ENCODE results near the gene KAT6B. TPM values are rescaled to one million over a fixed set of nuclear protein-coding genes. Genes with fewer than 3 reads are reported as not detected.

The KAT6B gene
- total and polyA plus RNA-seq, 10 of the 15 experiments (the other 5 are each of a cell fraction or from before 2014, with no cell fraction given), result 2.7 to 22.6 (median 15.7) TPM

GRCh38 chr10:75067272-75067671 is 240.9 kb downstream of the KAT6B start:
- ChIA-PET CTCF (interaction anchor here (1.3 kb wide), 1 partner anchor 31 kb away, joined by 5 read pairs; no protein-coding TSS in a partner anchor), RAD21 (ENCODE audit: unreplicated experiment) (interaction anchor here (0.6 kb wide), 1 partner anchor 170 kb away, joined by 3 read pairs; no protein-coding TSS in a partner anchor), POLR2A (no interaction called here), SMC1A (ENCODE audit: uncharacterized antibody, unreplicated experiment) (no interaction called here)
- no peaks in the 10 kb centered on the region for H3K9me3 ChIP-seq (replicated peaks; ENCODE audit: control insufficient read depth, insufficient read depth, low read length)
- TF ChIP-seq ZBTB11 (CRISPR knock-in tag; IDR thresholded peaks at IDR 0.05) (no peak), LARP7 (IDR thresholded peaks at IDR 0.05) (no peak), MXI1 (IDR thresholded peaks at IDR 0.05; ENCODE audit: low read depth, low read length) (no peak), PBX3 (IDR thresholded peaks at IDR 0.05; ENCODE audit: insufficient replicate concordance, low read depth, low read length) (no peak), ZNF24 (IDR thresholded peaks at IDR 0.05) (no peak), E2F8 (IDR thresholded peaks at IDR 0.05; ENCODE audit: low read depth, partially characterized antibody) (no peak), IRF5 (IDR thresholded peaks at IDR 0.05; ENCODE audit: borderline replicate concordance) (no peak), CBFB (IDR thresholded peaks at IDR 0.05; ENCODE audit: low read depth) (no peak), PRDM15 (CRISPR knock-in tag; IDR thresholded peaks at IDR 0.05) (no peak), POLR2AphosphoS5 (IDR thresholded peaks at IDR 0.05; ENCODE audit: low read length) (no peak), HCFC1 (IDR thresholded peaks at IDR 0.05; ENCODE audit: low read length) (no peak)
- no peaks in the 10 kb centered on the region for H3K27me3 ChIP-seq (replicated peaks in 1 of 2; ENCODE audit: control insufficient read depth in 2 of 2, insufficient read depth in 2 of 2, low read length in 1 of 2)
- no peaks in the 10 kb centered on the region for H4K20me1 ChIP-seq (ENCODE audit: control insufficient read depth, insufficient read depth)
- H3K4me3 ChIP-seq, result no peak overlapping the region
- no peak for FAIRE-seq
- H3K27ac ChIP-seq (ENCODE audit: control insufficient read depth, insufficient read depth), result no peak overlapping the region
- no peaks in the 10 kb centered on the region for H3K4me1 ChIP-seq (ENCODE audit: control insufficient read depth, insufficient read depth, low read length)
- in situ Hi-C loops (cut with MboI), result no loop called here
- no peak overlapping the region for H2AFZ ChIP-seq (ENCODE audit: control insufficient read depth, low read depth, low read length)
- no peak overlapping the region for H3K9ac ChIP-seq (ENCODE audit: control insufficient read depth, insufficient read depth, low read length)
- no TSS peak for BruUV-seq (replicated peaks)
- no peaks in the 10 kb centered on the region for H3K36me3 ChIP-seq (ENCODE audit: control insufficient read depth in 2 of 2, insufficient read depth in 2 of 2, low read length in 1 of 2)
- H3K79me2 ChIP-seq (ENCODE audit: control insufficient read depth, insufficient read depth, low read length), result no peaks in the 10 kb centered on the region
- WGBS (ENCODE audit: insufficient coverage, insufficient replicate concordance, low lambda C conversion rate, missing lambda C conversion rate), result 96% methylated on average over 7 of the region's 7 CpGs
- H3K4me2 ChIP-seq (ENCODE audit: control insufficient read depth, insufficient read depth), result no peak overlapping the region
- ATAC-seq, result no peak
- intact Hi-C loops (cut with micrococcal nuclease; ENCODE audit: unreplicated experiment), result no loop called here
- DNase-seq (ENCODE audit: low read depth, low spot score), result no peak
